K562 (cell line): ENCODE data around the gene SPHK2. TPM values are rescaled to one million over a fixed set of nuclear protein-coding genes. Genes with fewer than 3 reads are reported as not detected.
A peak's percentile ranks its signal among the peaks of the same experiment; 100 is the strongest.

Experiments
- HMGN3 ChIP-seq: IDR thresholded peaks from 2 replicates; pipeline ENCODE4 v1.6.1; 2011; ENCODE audit warnings: borderline replicate concordance, low read depth, mild to moderate bottlenecking, mixed read lengths, low read length; ENCODE audit not compliant: insufficient read length; ENCODE audit errors: extremely low read depth
- KDM4B ChIP-seq, 2 experiments: fragments of 450-650 bp in 1 of 2; sonication (generic) in 1 of 2; IDR thresholded peaks; 2 replicates each; pipeline ENCODE4 v1.6.1; 2016 to 2017; ENCODE audit warnings: borderline replicate concordance in 2 of 2, antibody characterized with exemption in 1 of 2, low read depth in 1 of 2, mild to moderate bottlenecking in 1 of 2
- PHF20 ChIP-seq: fragments of 450-650 bp; IDR thresholded peaks from 2 replicates; pipeline ENCODE4 v1.6.1; 2018; ENCODE audit not compliant: partially characterized antibody
- SMARCA4 ChIP-seq: fragments of 450-650 bp; IDR thresholded peaks from 2 replicates; pipeline ENCODE4 v1.6.1; 2016
- SMARCB1 ChIP-seq: IDR thresholded peaks from 2 replicates; pipeline ENCODE4 v1.6.1; 2011; ENCODE audit warnings: improper control_type of control experiment, low read depth; ENCODE audit not compliant: insufficient read length
- YBX1 ChIP-seq: fragments of 450-650 bp; IDR thresholded peaks from 2 replicates; pipeline ENCODE4 v1.7.1; 2016; ENCODE audit warnings: mild to moderate bottlenecking
- ZNF124 ChIP-seq: sonication (generic); formaldehyde crosslinking; IDR thresholded peaks from 2 replicates; pipeline ENCODE4 v1.8.1; 2022; ENCODE audit warnings: missing genetic modification reagents
- ZNF282 ChIP-seq: sonication (generic); formaldehyde crosslinking; IDR thresholded peaks from 2 replicates; pipeline ENCODE4 v1.8.1; 2023; ENCODE audit warnings: missing genetic modification reagents
- polyA plus RNA-seq, 8 experiments: library from polyadenylated mRNA; depleted of rRNA in 4 of 8; stranded (reverse) in 5 of 8; unstranded in 3 of 8; fragments of >200 nt; fragmentation: Nextera tagmentation in 2 of 8; fragmentation: Illumina TruSeq in 1 of 8; extraction: Ambion mirVana in 2 of 8; extraction: Trizol in 1 of 8; gene quantifications; 2 replicates each; pipeline versions ENCODE4 v1.2.1 to v1.2.3, GENCODE V29; 2011 to 2014; ENCODE audit warnings: inconsistent platforms in 1 of 8, missing spikeins in 1 of 8
- total RNA-seq, 7 experiments: library from RNA; depleted of rRNA in 6 of 7; stranded (reverse); fragments of >200 nt in 6 of 7; fragmentation: Illumina TruSeq in 2 of 7; extraction: Trizol in 2 of 7; gene quantifications; 2 replicates each; pipeline versions ENCODE4 v1.2.1 to v1.2.3, GENCODE V29; 2011 to 2021; ENCODE audit warnings: low replicate concordance in 1 of 7
- TF ChIP-seq, protein P1 (sequence below): sonication (generic); formaldehyde crosslinking; IDR thresholded peaks from 2 replicates; pipeline ENCODE4 v1.8.1; 2023; ENCODE audit warnings: mild to moderate bottlenecking, missing genetic modification reagents
- TF ChIP-seq, protein P2 (sequence below), 2 experiments: fragments of 450-650 bp; IDR thresholded peaks; 2 replicates each; pipeline ENCODE4 v1.6.1; 2016
- TF ChIP-seq, protein P3 (sequence below): fragments of 250-450 bp; sonication (Bioruptor Pico); IDR thresholded peaks from 2 replicates; pipeline ENCODE4 v1.5.0; 2021
- TF ChIP-seq, protein P4 (sequence below): fragments of 250-450 bp; sonication (Bioruptor Pico); IDR thresholded peaks from 2 replicates; pipeline ENCODE4 v1.5.0; 2021; ENCODE audit warnings: mild to moderate bottlenecking, moderate library complexity
- TF ChIP-seq, protein P5 (sequence below): fragments of 450-650 bp; formaldehyde crosslinking; IDR thresholded peaks from 2 replicates; pipeline ENCODE4 v1.4.0; 2020; ENCODE audit warnings: mild to moderate bottlenecking, moderate library complexity
- TF ChIP-seq, protein P6 (sequence below): sonication (generic); formaldehyde crosslinking; IDR thresholded peaks from 2 replicates; pipeline ENCODE4 v1.8.1; 2023; ENCODE audit warnings: mild to moderate bottlenecking, missing genetic modification reagents

Gene SPHK2
- total and polyA plus RNA-seq, 9 of the 15 experiments (the other 6 are each of a cell fraction or from before 2014, with no cell fraction given) = 0.10 to 15.2 (median 2.9) TPM

DNA sequence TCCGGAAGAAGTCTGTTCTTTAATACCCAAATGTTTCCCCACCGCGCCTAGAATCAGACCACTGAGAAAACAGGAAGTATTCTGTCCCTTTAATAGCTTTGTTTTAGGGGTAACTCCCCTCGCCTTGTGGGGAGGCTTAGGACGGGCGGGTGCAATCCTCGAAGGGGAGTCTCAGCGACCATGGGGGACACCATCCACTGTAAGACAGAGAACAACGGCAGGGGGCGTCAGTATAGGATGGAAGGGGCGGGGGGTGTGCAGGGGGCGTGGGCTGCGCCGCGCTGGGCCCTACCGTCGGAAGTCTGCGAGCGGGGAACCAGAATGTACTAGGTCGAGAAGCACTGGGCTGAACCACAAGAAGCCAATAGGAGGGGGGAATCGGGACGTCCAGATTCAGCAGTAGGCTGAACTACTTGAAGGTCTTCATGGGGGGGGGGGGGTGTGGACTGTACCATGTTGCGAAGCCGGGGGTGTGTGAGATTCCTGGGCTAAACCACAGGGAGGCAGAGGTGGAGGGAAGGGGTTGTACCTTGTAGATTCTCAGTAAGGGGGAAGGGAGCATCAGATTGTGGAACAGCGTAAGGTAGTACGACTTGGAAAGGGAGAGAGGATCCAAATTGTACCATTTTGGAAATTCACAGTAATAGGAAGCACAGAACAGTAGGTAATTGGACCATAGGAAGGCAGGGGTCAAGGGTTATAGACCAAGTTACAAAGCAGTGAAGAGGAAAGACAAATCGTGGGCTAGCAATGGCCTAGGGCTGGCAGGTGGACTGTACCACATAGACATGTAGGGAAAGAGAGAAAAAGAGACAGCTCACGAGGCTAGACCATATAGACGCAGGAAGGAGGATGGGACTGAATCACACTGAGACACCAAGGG lies 18.9 kb downstream of the SPHK2 start (continued):
- TF ChIP-seq, protein P1, sequence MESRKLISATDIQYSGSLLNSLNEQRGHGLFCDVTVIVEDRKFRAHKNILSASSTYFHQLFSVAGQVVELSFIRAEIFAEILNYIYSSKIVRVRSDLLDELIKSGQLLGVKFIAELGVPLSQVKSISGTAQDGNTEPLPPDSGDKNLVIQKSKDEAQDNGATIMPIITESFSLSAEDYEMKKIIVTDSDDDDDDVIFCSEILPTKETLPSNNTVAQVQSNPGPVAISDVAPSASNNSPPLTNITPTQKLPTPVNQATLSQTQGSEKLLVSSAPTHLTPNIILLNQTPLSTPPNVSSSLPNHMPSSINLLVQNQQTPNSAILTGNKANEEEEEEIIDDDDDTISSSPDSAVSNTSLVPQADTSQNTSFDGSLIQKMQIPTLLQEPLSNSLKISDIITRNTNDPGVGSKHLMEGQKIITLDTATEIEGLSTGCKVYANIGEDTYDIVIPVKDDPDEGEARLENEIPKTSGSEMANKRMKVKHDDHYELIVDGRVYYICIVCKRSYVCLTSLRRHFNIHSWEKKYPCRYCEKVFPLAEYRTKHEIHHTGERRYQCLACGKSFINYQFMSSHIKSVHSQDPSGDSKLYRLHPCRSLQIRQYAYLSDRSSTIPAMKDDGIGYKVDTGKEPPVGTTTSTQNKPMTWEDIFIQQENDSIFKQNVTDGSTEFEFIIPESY (CRISPR knock-in tag) = no peak
- TF ChIP-seq, protein P2, sequence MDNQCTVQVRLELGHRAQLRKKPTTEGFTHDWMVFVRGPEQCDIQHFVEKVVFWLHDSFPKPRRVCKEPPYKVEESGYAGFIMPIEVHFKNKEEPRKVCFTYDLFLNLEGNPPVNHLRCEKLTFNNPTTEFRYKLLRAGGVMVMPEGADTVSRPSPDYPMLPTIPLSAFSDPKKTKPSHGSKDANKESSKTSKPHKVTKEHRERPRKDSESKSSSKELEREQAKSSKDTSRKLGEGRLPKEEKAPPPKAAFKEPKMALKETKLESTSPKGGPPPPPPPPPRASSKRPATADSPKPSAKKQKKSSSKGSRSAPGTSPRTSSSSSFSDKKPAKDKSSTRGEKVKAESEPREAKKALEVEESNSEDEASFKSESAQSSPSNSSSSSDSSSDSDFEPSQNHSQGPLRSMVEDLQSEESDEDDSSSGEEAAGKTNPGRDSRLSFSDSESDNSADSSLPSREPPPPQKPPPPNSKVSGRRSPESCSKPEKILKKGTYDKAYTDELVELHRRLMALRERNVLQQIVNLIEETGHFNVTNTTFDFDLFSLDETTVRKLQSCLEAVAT (IDR thresholded peaks at IDR 0.05) = peak; percentile 71 to 83; a peak in 3 of 4 replicates
- TF ChIP-seq, protein P3, sequence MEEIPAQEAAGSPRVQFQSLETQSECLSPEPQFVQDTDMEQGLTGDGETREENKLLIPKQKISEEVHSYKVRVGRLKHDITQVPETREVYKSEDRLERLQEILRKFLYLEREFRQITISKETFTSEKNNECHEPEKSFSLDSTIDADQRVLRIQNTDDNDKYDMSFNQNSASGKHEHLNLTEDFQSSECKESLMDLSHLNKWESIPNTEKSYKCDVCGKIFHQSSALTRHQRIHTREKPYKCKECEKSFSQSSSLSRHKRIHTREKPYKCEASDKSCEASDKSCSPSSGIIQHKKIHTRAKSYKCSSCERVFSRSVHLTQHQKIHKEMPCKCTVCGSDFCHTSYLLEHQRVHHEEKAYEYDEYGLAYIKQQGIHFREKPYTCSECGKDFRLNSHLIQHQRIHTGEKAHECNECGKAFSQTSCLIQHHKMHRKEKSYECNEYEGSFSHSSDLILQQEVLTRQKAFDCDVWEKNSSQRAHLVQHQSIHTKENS (CRISPR knock-in tag) = no peak
- TF ChIP-seq, protein P4, sequence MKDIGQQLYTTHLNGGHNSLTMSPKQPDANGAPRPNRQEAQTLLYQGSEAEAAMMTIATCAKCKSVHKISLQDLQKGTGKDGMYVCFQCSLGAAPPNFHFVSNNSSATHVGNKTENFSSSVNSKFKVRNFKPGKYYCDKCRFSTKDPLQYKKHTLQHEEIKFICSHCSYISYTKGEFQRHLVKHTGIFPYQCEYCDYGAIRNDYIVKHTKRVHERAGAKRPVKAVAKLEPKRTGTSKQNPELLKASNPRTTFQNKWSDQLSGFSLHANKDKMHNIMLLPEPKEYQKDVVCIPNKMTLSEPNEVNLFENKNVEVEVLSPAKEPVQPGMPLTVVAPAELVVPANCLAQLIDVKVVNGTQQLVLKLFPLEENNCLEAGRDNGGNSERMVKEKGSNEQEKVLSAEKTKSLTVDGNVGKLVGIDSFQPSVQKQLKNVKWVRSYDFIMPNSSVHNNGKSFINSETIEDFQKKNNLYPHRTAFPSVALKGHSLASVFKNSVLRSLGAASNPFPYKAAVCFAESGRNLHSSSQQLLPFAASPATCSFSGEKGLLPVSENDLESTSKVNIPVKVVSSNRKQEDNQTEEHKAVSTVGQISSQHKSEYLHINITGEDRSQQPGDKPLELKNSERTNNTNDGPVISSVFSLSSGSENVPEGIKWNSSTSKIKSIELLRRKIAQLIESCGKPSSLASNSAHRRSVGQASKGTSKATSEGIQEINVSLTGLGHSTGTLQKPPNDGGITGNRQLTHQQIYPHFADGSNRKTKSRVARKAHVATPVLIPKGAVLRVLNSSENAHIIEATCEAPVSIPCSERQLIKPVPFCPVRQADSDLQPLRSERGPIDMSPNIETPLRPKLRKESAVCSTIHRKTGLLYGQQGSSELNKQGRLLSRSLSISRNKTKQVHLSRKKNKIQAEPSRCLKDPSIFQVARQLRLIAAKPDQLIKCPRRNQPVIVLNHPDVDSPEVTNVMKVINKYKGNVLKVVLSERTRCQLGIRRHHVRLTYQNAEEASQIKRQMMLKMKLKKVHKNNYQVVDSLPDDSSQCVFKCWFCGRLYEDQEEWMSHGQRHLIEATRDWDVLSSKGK (CRISPR knock-in tag) = no peak
- TF ChIP-seq, protein P5, sequence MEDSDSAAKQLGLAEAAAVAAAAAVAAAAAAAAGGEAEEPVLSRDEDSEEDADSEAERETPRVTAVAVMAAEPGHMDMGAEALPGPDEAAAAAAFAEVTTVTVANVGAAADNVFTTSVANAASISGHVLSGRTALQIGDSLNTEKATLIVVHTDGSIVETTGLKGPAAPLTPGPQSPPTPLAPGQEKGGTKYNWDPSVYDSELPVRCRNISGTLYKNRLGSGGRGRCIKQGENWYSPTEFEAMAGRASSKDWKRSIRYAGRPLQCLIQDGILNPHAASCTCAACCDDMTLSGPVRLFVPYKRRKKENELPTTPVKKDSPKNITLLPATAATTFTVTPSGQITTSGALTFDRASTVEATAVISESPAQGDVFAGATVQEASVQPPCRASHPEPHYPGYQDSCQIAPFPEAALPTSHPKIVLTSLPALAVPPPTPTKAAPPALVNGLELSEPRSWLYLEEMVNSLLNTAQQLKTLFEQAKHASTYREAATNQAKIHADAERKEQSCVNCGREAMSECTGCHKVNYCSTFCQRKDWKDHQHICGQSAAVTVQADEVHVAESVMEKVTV (CRISPR knock-in tag) = no peak
- TF ChIP-seq KDM4B (IDR thresholded peaks at IDR 0.05; ENCODE audit: borderline replicate concordance in 2 of 2, low read depth in 1 of 2) = no peak
- TF ChIP-seq, protein P6, sequence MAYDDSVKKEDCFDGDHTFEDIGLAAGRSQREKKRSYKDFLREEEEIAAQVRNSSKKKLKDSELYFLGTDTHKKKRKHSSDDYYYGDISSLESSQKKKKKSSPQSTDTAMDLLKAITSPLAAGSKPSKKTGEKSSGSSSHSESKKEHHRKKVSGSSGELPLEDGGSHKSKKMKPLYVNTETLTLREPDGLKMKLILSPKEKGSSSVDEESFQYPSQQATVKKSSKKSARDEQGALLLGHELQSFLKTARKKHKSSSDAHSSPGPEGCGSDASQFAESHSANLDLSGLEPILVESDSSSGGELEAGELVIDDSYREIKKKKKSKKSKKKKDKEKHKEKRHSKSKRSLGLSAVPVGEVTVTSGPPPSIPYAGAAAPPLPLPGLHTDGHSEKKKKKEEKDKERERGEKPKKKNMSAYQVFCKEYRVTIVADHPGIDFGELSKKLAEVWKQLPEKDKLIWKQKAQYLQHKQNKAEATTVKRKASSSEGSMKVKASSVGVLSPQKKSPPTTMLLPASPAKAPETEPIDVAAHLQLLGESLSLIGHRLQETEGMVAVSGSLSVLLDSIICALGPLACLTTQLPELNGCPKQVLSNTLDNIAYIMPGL (CRISPR knock-in tag) = no peak
- TF ChIP-seq SMARCB1 = no peak
- TF ChIP-seq ZNF282 (CRISPR knock-in tag) = no peak
- peak; percentile 36 for TF ChIP-seq SMARCA4
- TF ChIP-seq HMGN3 = no peak
- no peak for TF ChIP-seq ZNF124
- TF ChIP-seq YBX1 = no peak
- no peak for TF ChIP-seq PHF20
